ENCODE data around the gene SLC6A3. TPM values are rescaled to one million over a fixed set of nuclear protein-coding genes. Genes with fewer than 3 reads are reported as not detected.

SLC6A3 gene
- total and polyA plus RNA-seq, 2 donors (not counting 3 experiments of a cell fraction or from before 2014, with no cell fraction given), result not detected

GRCh38 chr5:1368756-1369155, 76.5 kb downstream of the SLC6A3 start:
- Histone ChIP-seq H3K9me3 (replicated peaks; ENCODE audit: control insufficient read depth, insufficient read depth, low read length) (no peaks in the 10 kb centered on the region), H3K27ac (ENCODE audit: insufficient read depth, low read depth, low read length) (no peak overlapping the region), H3K79me2 (ENCODE audit: control insufficient read depth, insufficient read depth, low read length) (no peaks in the 10 kb centered on the region), H3K4me1 (ENCODE audit: control insufficient read depth, extremely low read depth, insufficient read depth, low read length) (no peaks in the 10 kb centered on the region), H3K27me3 (ENCODE audit: control insufficient read depth in 2 of 2, insufficient read depth in 2 of 2, low read length in 2 of 2) (peaks cover 0 to 4% of the 10 kb centered on the region in 2 experiments), H4K20me1 (replicated peaks; ENCODE audit: control insufficient read depth, extremely low read depth, insufficient read depth, low read length) (no peaks in the 10 kb centered on the region), H3K9ac (replicated peaks; ENCODE audit: extremely low read depth, insufficient read depth, low read length) (no peak overlapping the region), H2AFZ (ENCODE audit: low read depth, low read length) (no peak overlapping the region), H3K9me1 (replicated peaks; ENCODE audit: control insufficient read depth, extremely low read depth, insufficient read depth, low read length) (no peaks in the 10 kb centered on the region), H3K36me3 (ENCODE audit: control insufficient read depth in 2 of 2, extremely low read depth in 1 of 2, insufficient read depth in 2 of 2, low read length in 2 of 2) (no peaks in the 10 kb centered on the region), H3K4me3 (replicated peaks in 1 of 3; ENCODE audit: insufficient read depth in 1 of 3, low read depth in 1 of 3, low read length in 3 of 3) (no peak overlapping the region), H3K4me2 (ENCODE audit: insufficient read depth, low read length) (no peak overlapping the region)
- dilution Hi-C loops (cut with MboI; ENCODE audit: extremely low pct_ligation_motif_present, low sequenced_read_pairs) (no loop called here), intact Hi-C loops (cut with micrococcal nuclease) (no loop called here)
- BruUV-seq (replicated peaks), result no TSS peak
- TF ChIP-seq POLR2AphosphoS5 (IDR thresholded peaks at IDR 0.05; ENCODE audit: insufficient read depth, low read depth, low read length) (no peak), EZH2 (IDR thresholded peaks at IDR 0.05; ENCODE audit: borderline replicate concordance, low read depth, low read length, severe bottlenecking) (no peak), POLR2A (IDR thresholded peaks at IDR 0.05; ENCODE audit: low read depth, low read length) (no peak), MYC (IDR thresholded peaks at IDR 0.05; ENCODE audit: low read depth, low read length) (no peak), GATA2 (IDR thresholded peaks at IDR 0.05; ENCODE audit: insufficient read depth, insufficient read length, low read depth, low read length) (no peak), FOS (IDR thresholded peaks at IDR 0.05; ENCODE audit: borderline replicate concordance, insufficient read depth, low read length) (no peak), CTCF (IDR thresholded peaks at IDR 0.05; ENCODE audit: extremely low read depth in 1 of 2, insufficient read depth in 1 of 2, low read depth in 1 of 2, low read length in 2 of 2) (no peak), JUN (IDR thresholded peaks at IDR 0.05; ENCODE audit: borderline replicate concordance, insufficient read depth, insufficient read length, low read depth) (no peak), MAX (IDR thresholded peaks at IDR 0.05; ENCODE audit: insufficient read depth, insufficient read length) (no peak)
- DNase-seq (ENCODE audit: low read depth, low spot score) (no peak), FAIRE-seq (no peak)
- ChIA-PET POLR2A (no interaction called here), CTCF (no interaction called here)
